ENCODE measurements around the gene USP46.

USP46 gene

DNA sequence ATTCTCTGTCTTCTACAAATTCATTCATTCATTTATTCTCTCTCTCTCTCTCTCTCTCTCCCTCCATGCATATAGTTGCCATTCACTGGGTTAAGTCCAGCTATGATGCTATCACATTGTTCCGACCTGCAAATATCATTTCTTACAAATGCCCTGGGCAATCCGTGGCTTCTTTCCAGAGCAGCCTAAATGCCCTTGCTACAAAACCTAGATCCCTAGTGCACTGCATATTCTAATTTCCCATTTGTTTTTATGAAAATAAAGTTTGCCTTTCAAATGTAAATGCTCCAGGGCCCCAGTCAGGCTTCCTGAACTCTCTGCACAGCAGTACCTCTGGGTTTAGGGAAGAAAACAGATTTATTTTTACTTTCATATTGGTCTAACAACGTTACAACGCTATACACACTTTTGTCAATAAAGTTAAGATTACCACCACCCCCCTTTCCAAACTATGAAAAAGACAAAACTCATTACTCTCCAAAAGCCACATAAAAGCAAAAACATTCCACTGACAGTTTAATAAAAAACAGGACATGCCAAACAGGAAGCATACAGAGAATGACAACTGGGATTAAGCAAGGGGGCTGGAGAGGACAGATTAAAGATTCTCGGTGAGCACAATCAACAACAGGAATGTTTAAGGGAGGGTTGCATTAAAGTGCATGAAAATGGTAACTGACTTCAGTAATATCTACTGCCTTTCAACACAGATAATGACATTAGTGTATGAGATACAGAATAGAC lies 104.3 kb downstream of the USP46 start:
- Histone ChIP-seq H3K79me2 (ENCODE audit: control insufficient read depth, insufficient read depth, low read length, poor library complexity) (no peaks in the 10 kb centered on the region), H3K36me3 (ENCODE audit: control insufficient read depth in 1 of 2, insufficient read depth in 2 of 2, low read length in 2 of 2) (no peaks in the 10 kb centered on the region), H3K9me3 (ENCODE audit: insufficient read depth, low read depth, low read length) (no peaks in the 10 kb centered on the region), H2BK5ac (ENCODE audit: low read depth, low read length, poor library complexity) (no peak overlapping the region), H4K8ac (ENCODE audit: low read depth, low read length) (no peak overlapping the region), H2BK12ac (ENCODE audit: low read length) (no peak overlapping the region), H3K4ac (ENCODE audit: low read depth, low read length) (no peak overlapping the region), H3K4me3 (ENCODE audit: low read depth, low read length) (no peak overlapping the region), H2BK120ac (ENCODE audit: insufficient read depth, low read length, poor library complexity) (no peak overlapping the region), H3K14ac (ENCODE audit: low read length) (no peak overlapping the region), H4K12ac (ENCODE audit: low read depth, low read length) (no peak overlapping the region), H3K27me3 (ENCODE audit: insufficient read depth, low read length) (no peaks in the 10 kb centered on the region), H2AFZ (ENCODE audit: insufficient read depth, low read length, poor library complexity) (no peak overlapping the region), H3K79me1 (ENCODE audit: low read length) (no peaks in the 10 kb centered on the region), H3K23ac (ENCODE audit: low read length) (no peak overlapping the region), H3K27ac (ENCODE audit: low read depth, low read length) (no peak overlapping the region), H2AK5ac (ENCODE audit: low read length) (no peak overlapping the region), H4K91ac (ENCODE audit: low read depth, low read length) (no peak overlapping the region), H3K4me1 (ENCODE audit: control insufficient read depth in 1 of 2, insufficient read depth in 2 of 2, low read length in 2 of 2) (peaks cover 0 to 2% of the 10 kb centered on the region in 2 experiments), H3K4me2 (ENCODE audit: low read length) (no peak overlapping the region), H3K18ac (ENCODE audit: low read length) (no peak overlapping the region), H3K9ac (ENCODE audit: low read length) (no peak overlapping the region)
- no peak for DNase-seq
- no CpG with 5 or more reads among the region's 5 CpGs for WGBS (ENCODE audit: extremely low coverage, insufficient coverage, insufficient read length)

DNA sequence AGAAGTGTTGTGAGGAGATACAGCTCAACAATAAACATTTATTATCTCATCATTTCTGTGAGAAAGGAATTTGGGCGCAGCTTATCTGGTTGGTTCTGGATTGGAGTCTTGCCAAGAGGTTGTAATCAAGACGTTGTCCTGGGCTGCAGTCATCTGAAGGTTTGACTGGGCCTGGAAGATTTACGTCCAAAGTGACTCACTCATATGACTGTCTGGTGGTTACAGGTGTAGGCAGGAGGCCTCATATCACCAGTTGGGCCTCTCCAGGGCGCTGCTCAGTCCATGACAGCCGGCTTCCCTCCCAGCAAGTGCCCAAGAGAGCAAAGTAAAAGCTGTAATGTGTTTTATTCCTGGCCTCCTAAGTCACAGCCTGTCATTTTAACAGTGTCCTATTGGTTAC lies 106.3 kb downstream of the USP46 start:
- no peak for DNase-seq
- H3K79me2 ChIP-seq (ENCODE audit: control insufficient read depth, insufficient read depth, low read length, poor library complexity), result no peaks in the 10 kb centered on the region
- H4K91ac ChIP-seq (ENCODE audit: low read depth, low read length), result no peak overlapping the region
- H2AFZ ChIP-seq (ENCODE audit: insufficient read depth, low read length, poor library complexity), result no peak overlapping the region
- no peaks in the 10 kb centered on the region for H3K36me3 ChIP-seq (ENCODE audit: control insufficient read depth in 1 of 2, insufficient read depth in 2 of 2, low read length in 2 of 2)
- no peak overlapping the region for H2AK5ac ChIP-seq (ENCODE audit: low read length)
- no peak overlapping the region for H3K4me2 ChIP-seq (ENCODE audit: low read length)
- no peaks in the 10 kb centered on the region for H3K27me3 ChIP-seq (ENCODE audit: insufficient read depth, low read length)
- H3K9me3 ChIP-seq (ENCODE audit: insufficient read depth, low read depth, low read length), result no peaks in the 10 kb centered on the region
- H2BK5ac ChIP-seq (ENCODE audit: low read depth, low read length, poor library complexity), result no peak overlapping the region
- H4K12ac ChIP-seq (ENCODE audit: low read depth, low read length), result no peak overlapping the region
- no peak overlapping the region for H3K18ac ChIP-seq (ENCODE audit: low read length)
- no peak overlapping the region for H3K14ac ChIP-seq (ENCODE audit: low read length)
- peak overlapping the region; percentile 55 for H3K4me3 ChIP-seq (ENCODE audit: low read depth, low read length)
- H3K4me1 ChIP-seq (ENCODE audit: control insufficient read depth in 1 of 2, insufficient read depth in 2 of 2, low read length in 2 of 2), result peaks cover 0 to 2% of the 10 kb centered on the region in 2 experiments
- H2BK12ac ChIP-seq (ENCODE audit: low read length), result no peak overlapping the region
- H3K23ac ChIP-seq (ENCODE audit: low read length), result no peak overlapping the region
- H3K9ac ChIP-seq (ENCODE audit: low read length), result no peak overlapping the region
- H3K79me1 ChIP-seq (ENCODE audit: low read length), result no peaks in the 10 kb centered on the region
- WGBS (ENCODE audit: extremely low coverage, insufficient coverage, insufficient read length), result no CpG with 5 or more reads among the region's 5 CpGs
- H3K4ac ChIP-seq (ENCODE audit: low read depth, low read length), result no peak overlapping the region
- H4K8ac ChIP-seq (ENCODE audit: low read depth, low read length), result no peak overlapping the region
- H3K27ac ChIP-seq (ENCODE audit: low read depth, low read length), result no peak overlapping the region
- H2BK120ac ChIP-seq (ENCODE audit: insufficient read depth, low read length, poor library complexity), result no peak overlapping the region

DNA sequence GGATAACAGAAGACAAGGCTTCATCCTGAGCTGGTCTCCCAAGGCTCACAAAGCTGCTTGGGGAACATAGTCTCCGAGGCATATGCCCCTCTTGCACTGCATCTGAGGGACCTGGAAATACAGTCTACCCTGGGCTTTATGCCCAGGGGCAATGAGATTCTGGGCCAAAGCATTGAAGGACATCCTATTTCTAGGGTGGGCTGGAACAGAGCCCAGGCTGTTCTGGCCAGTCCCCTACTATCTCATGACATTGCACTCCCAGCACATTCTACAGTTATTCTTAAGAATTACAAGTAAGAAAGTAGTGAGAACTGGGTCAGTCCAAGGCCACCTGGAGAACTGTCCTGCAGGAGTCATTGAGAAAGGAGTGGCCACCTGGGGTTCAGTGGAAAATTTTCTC lies 107.6 kb downstream of the USP46 start:
- no peak overlapping the region for H4K8ac ChIP-seq (ENCODE audit: low read depth, low read length)
- no peak overlapping the region for H2AK5ac ChIP-seq (ENCODE audit: low read length)

DNA sequence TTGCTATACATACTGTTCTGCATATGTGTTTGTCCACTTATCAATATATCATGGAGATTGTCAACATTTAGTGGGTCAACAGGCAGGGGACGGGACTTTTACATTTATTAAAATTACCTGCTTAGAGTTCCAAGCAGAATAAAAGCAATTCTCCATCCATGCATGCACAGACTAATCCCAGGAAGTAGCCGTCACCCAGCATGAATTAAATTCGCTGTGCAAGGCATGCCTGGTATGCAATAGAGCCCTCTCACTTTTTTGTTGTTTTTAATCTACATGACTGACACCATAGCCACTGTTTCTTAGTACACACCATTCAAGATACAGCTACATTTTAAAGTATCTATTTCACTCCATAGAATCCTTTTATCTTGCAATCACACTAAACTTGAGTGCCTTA lies 108.9 kb downstream of the USP46 start:
- H3K4me2 ChIP-seq (ENCODE audit: low read length), result no peak overlapping the region
- H2BK5ac ChIP-seq (ENCODE audit: low read depth, low read length, poor library complexity), result no peak overlapping the region
- DNase-seq, result no peak
- peaks cover 0 to 2% of the 10 kb centered on the region in 2 experiments for H3K4me1 ChIP-seq (ENCODE audit: control insufficient read depth in 1 of 2, insufficient read depth in 2 of 2, low read length in 2 of 2)
- H2BK12ac ChIP-seq (ENCODE audit: low read length), result no peak overlapping the region
- no peak overlapping the region for H2BK120ac ChIP-seq (ENCODE audit: insufficient read depth, low read length, poor library complexity)
- H3K9me3 ChIP-seq (ENCODE audit: insufficient read depth, low read depth, low read length), result no peaks in the 10 kb centered on the region
- H4K91ac ChIP-seq (ENCODE audit: low read depth, low read length), result no peak overlapping the region
- H3K36me3 ChIP-seq (ENCODE audit: control insufficient read depth in 1 of 2, insufficient read depth in 2 of 2, low read length in 2 of 2), result no peaks in the 10 kb centered on the region
- H2AK5ac ChIP-seq (ENCODE audit: low read length), result no peak overlapping the region
- H3K14ac ChIP-seq (ENCODE audit: low read length), result no peak overlapping the region
- no peak overlapping the region for H3K27ac ChIP-seq (ENCODE audit: low read depth, low read length)
- H3K4me3 ChIP-seq (ENCODE audit: low read depth, low read length), result no peak overlapping the region
- no peaks in the 10 kb centered on the region for H3K79me1 ChIP-seq (ENCODE audit: low read length)
- no CpG with 5 or more reads among the region's 3 CpGs for WGBS (ENCODE audit: extremely low coverage, insufficient coverage, insufficient read length)
- H3K9ac ChIP-seq (ENCODE audit: low read length), result no peak overlapping the region
- no peak overlapping the region for H4K8ac ChIP-seq (ENCODE audit: low read depth, low read length)
- H2AFZ ChIP-seq (ENCODE audit: insufficient read depth, low read length, poor library complexity), result no peak overlapping the region
- no peak overlapping the region for H3K18ac ChIP-seq (ENCODE audit: low read length)
- H3K79me2 ChIP-seq (ENCODE audit: control insufficient read depth, insufficient read depth, low read length, poor library complexity), result no peaks in the 10 kb centered on the region
- H3K27me3 ChIP-seq (ENCODE audit: insufficient read depth, low read length), result no peaks in the 10 kb centered on the region
- H4K12ac ChIP-seq (ENCODE audit: low read depth, low read length), result no peak overlapping the region
- no peak overlapping the region for H3K4ac ChIP-seq (ENCODE audit: low read depth, low read length)
- H3K23ac ChIP-seq (ENCODE audit: low read length), result no peak overlapping the region

More for the DNA sequence above, 107.6 kb downstream of the USP46 start:
- Histone ChIP-seq H3K4me1 (ENCODE audit: control insufficient read depth in 1 of 2, insufficient read depth in 2 of 2, low read length in 2 of 2) (peaks cover 0 to 2% of the 10 kb centered on the region in 2 experiments), H2BK120ac (ENCODE audit: insufficient read depth, low read length, poor library complexity) (no peak overlapping the region), H3K4me3 (ENCODE audit: low read depth, low read length) (no peak overlapping the region), H3K27me3 (ENCODE audit: insufficient read depth, low read length) (no peaks in the 10 kb centered on the region), H3K4me2 (ENCODE audit: low read length) (no peak overlapping the region), H4K12ac (ENCODE audit: low read depth, low read length) (no peak overlapping the region), H4K91ac (ENCODE audit: low read depth, low read length) (no peak overlapping the region), H2BK12ac (ENCODE audit: low read length) (no peak overlapping the region), H3K4ac (ENCODE audit: low read depth, low read length) (no peak overlapping the region), H3K79me1 (ENCODE audit: low read length) (no peaks in the 10 kb centered on the region), H3K18ac (ENCODE audit: low read length) (no peak overlapping the region), H3K36me3 (ENCODE audit: control insufficient read depth in 1 of 2, insufficient read depth in 2 of 2, low read length in 2 of 2) (no peaks in the 10 kb centered on the region), H2BK5ac (ENCODE audit: low read depth, low read length, poor library complexity) (no peak overlapping the region), H3K23ac (ENCODE audit: low read length) (no peak overlapping the region), H3K27ac (ENCODE audit: low read depth, low read length) (no peak overlapping the region), H3K9me3 (ENCODE audit: insufficient read depth, low read depth, low read length) (no peaks in the 10 kb centered on the region), H3K9ac (ENCODE audit: low read length) (no peak overlapping the region), H3K79me2 (ENCODE audit: control insufficient read depth, insufficient read depth, low read length, poor library complexity) (no peaks in the 10 kb centered on the region), H2AFZ (ENCODE audit: insufficient read depth, low read length, poor library complexity) (no peak overlapping the region), H3K14ac (ENCODE audit: low read length) (no peak overlapping the region)
- no CpG with 5 or more reads among the region's 1 CpG for WGBS (ENCODE audit: extremely low coverage, insufficient coverage, insufficient read length)
- DNase-seq, result no peak
